Measurements from ENCODE around the gene MTMR10. TPM values are rescaled to one million over a fixed set of nuclear protein-coding genes. Genes with fewer than 3 reads are reported as not detected.

MTMR10 gene
- total and polyA plus RNA-seq, 2 of the 4 experiments (the other 2 are of a cell fraction): 11.2 to 13.8 TPM

GRCh38 chr15:30956216-30957124 lies 35.0 kb downstream of the MTMR10 start:
- Histone ChIP-seq H3K27ac (ENCODE audit: insufficient read depth, low read length) (no peak overlapping the region), H3K56ac (ENCODE audit: extremely low read depth, insufficient read depth, low read length) (no peak overlapping the region), H4K91ac (ENCODE audit: insufficient read depth, low read depth, low read length) (no peak overlapping the region), H3K4me3 (ENCODE audit: insufficient read depth, low read depth, low read length) (no peak overlapping the region), H2BK20ac (ENCODE audit: low read depth, low read length) (no peak overlapping the region), H2AK5ac (ENCODE audit: low read depth, low read length) (0 out of 2 replicates have a peak overlapping the region, but pooled peaks have one; percentile 27), H3K4me1 (ENCODE audit: control insufficient read depth, insufficient read depth, low read length) (peaks cover 9% of the 10 kb centered on the region), H2BK5ac (ENCODE audit: low read depth, low read length, poor library complexity, severe bottlenecking) (peak overlapping the region; percentile 41), H3K18ac (ENCODE audit: low read depth, low read length) (no peak overlapping the region), H2AFZ (replicated peaks; ENCODE audit: low read length, poor library complexity) (no peak overlapping the region), H3K9me1 (ENCODE audit: insufficient read depth, low read length) (peaks cover 9% of the 10 kb centered on the region), H4K8ac (ENCODE audit: low read depth in 2 of 2, low read length in 2 of 2) (no peak overlapping the region), H3K27me3 (ENCODE audit: control insufficient read depth, insufficient read depth, low read length) (no peaks in the 10 kb centered on the region), H2BK15ac (ENCODE audit: low read depth, low read length) (no peak overlapping the region), H3K79me1 (ENCODE audit: low read depth in 1 of 2, low read length in 2 of 2) (peaks cover 0 to 15% of the 10 kb centered on the region in 2 experiments; a peak in 2 of 4 replicates), H2BK120ac (ENCODE audit: low read depth, low read length) (no peak overlapping the region), H3K36me3 (ENCODE audit: control insufficient read depth, insufficient read depth, low read length) (peaks cover 28% of the 10 kb centered on the region), H3K9me3 (ENCODE audit: control insufficient read depth, insufficient read depth, low read length) (no peaks in the 10 kb centered on the region), H3K23ac (ENCODE audit: low read depth, low read length) (no peak overlapping the region), H2AK9ac (replicated peaks; ENCODE audit: low read depth, low read length, poor library complexity) (no peak overlapping the region), H4K5ac (ENCODE audit: low read depth, low read length) (no peak overlapping the region), H3K4me2 (ENCODE audit: low read depth, low read length) (no peak overlapping the region), H4K20me1 (ENCODE audit: insufficient read depth, low read length) (peaks cover 3% of the 10 kb centered on the region), H3K4ac (ENCODE audit: low read depth, low read length) (no peak overlapping the region), H3K9ac (ENCODE audit: low read depth, low read length) (no peak overlapping the region), H3K14ac (replicated peaks; ENCODE audit: low read depth, low read length) (no peak overlapping the region)
- no TSS peak for BruUV-seq (replicated peaks)
- CTCF ChIA-PET: no interaction called here
- ATAC-seq (ENCODE audit: low read depth) (no peak), DNase-seq (peak; percentile 22)
- in situ Hi-C loops (cut with MboI; ENCODE audit: low sequenced_read_pairs) (no loop called here), intact Hi-C loops (cut with micrococcal nuclease) (no loop called here), dilution Hi-C loops (cut with HindIII; ENCODE audit: low sequenced_read_pairs, unreplicated experiment) (no loop called here)
- POLR2A ChIA-PET (ENCODE audit: unreplicated experiment): no interaction called here
- TF ChIP-seq, protein P1, sequence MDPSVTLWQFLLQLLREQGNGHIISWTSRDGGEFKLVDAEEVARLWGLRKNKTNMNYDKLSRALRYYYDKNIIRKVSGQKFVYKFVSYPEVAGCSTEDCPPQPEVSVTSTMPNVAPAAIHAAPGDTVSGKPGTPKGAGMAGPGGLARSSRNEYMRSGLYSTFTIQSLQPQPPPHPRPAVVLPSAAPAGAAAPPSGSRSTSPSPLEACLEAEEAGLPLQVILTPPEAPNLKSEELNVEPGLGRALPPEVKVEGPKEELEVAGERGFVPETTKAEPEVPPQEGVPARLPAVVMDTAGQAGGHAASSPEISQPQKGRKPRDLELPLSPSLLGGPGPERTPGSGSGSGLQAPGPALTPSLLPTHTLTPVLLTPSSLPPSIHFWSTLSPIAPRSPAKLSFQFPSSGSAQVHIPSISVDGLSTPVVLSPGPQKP (IDR thresholded peaks at IDR 0.05; ENCODE audit: borderline replicate concordance, low read depth, low read length): no peak
- peak; percentile 39; the same call in 1 of the 2 replicates for TF ChIP-seq USF2 (IDR thresholded peaks at IDR 0.05; ENCODE audit: low read depth, low read length)
- TF ChIP-seq CEBPB (IDR thresholded peaks at IDR 0.05; ENCODE audit: low read depth, low read length): peak; percentile 52; the same call in 1 of the 2 replicates
- 100% methylated on average over 1 of the region's 6 CpGs; no CpG with 5 or more reads in 1 of the 2 experiments for WGBS, 2 experiments (ENCODE audit: extremely low coverage in 2 of 2, insufficient read length in 1 of 2)
